Ishikawa (cell line): ENCODE measurements around the gene ADAMTSL1.

Source experiments
- CEBPB ChIP-seq: IDR thresholded peaks from 2 replicates; pipeline ENCODE4 v1.6.1; 2012
- CREB1 ChIP-seq: IDR thresholded peaks from 2 replicates; pipeline ENCODE4 v1.6.1; 2012; ENCODE audit warnings: low read depth
- EGR1 ChIP-seq: IDR thresholded peaks from 2 replicates; pipeline ENCODE4 v1.6.1; 2012
- EP300 ChIP-seq: IDR thresholded peaks from 2 replicates; pipeline ENCODE4 v1.6.1; 2012; ENCODE audit warnings: borderline replicate concordance
- FOXM1 ChIP-seq: IDR thresholded peaks from 2 replicates; pipeline ENCODE4 v1.6.1; 2012; ENCODE audit warnings: low read depth, borderline replicate concordance
- MAX ChIP-seq: IDR thresholded peaks from 2 replicates; pipeline ENCODE4 v1.6.1; 2012
- NFIC ChIP-seq: IDR thresholded peaks from 2 replicates; pipeline ENCODE4 v1.6.1; 2012
- RAD21 ChIP-seq: IDR thresholded peaks from 2 replicates; pipeline ENCODE4 v1.6.1; 2012; ENCODE audit warnings: low read depth
- REST ChIP-seq: IDR thresholded peaks from 2 replicates; pipeline ENCODE4 v1.6.1; 2012; ENCODE audit warnings: low read depth, mild to moderate bottlenecking
- TAF1 ChIP-seq: IDR thresholded peaks from 2 replicates; pipeline ENCODE4 v1.6.1; 2012; ENCODE audit warnings: low read depth, mild to moderate bottlenecking
- TCF12 ChIP-seq: IDR thresholded peaks from 2 replicates; pipeline ENCODE4 v1.6.1; 2012; ENCODE audit warnings: low read depth
- TEAD4 ChIP-seq: IDR thresholded peaks from 2 replicates; pipeline ENCODE4 v1.6.1; 2012
- USF1 ChIP-seq: IDR thresholded peaks from 2 replicates; pipeline ENCODE4 v1.6.1; 2012
- YY1 ChIP-seq: IDR thresholded peaks from 2 replicates; pipeline ENCODE4 v1.6.1; 2012; ENCODE audit warnings: low read depth
- ZBTB7A ChIP-seq: IDR thresholded peaks from 2 replicates; pipeline ENCODE4 v1.6.1; 2012; ENCODE audit warnings: low read depth

The ADAMTSL1 gene

GRCh38 chr9:18678821-18679590, 205.1 kb downstream of the ADAMTSL1 start:
- TF ChIP-seq EGR1 (no peak), TCF12 (no peak), REST (no peak), TEAD4 (no peak), CEBPB (no peak), TAF1 (no peak), FOXM1 (no peak), USF1 (no peak), YY1 (no peak), ZBTB7A (no peak), NFIC (no peak)

- TF ChIP-seq TAF1: no peak
- TF ChIP-seq FOXM1: no peak
- TF ChIP-seq NFIC: no peak
- no peak for TF ChIP-seq USF1
- TF ChIP-seq REST: no peak
- TF ChIP-seq CEBPB: no peak
- TF ChIP-seq RAD21: no peak
- no peak for TF ChIP-seq TEAD4
- TF ChIP-seq CREB1: no peak
- no peak for TF ChIP-seq TCF12
Observed at GRCh38 chr9:18682907-18683306, 209.0 kb downstream of the ADAMTSL1 start.

- TF ChIP-seq TAF1 (no peak), CREB1 (no peak), ZBTB7A (no peak), YY1 (no peak), TCF12 (no peak), FOXM1 (no peak), USF1 (no peak), TEAD4 (no peak), REST (no peak), EGR1 (no peak), MAX (no peak), EP300 (no peak), CEBPB (no peak), NFIC (no peak), RAD21 (no peak)
Observed at GRCh38 chr9:18683312-18683711, 209.4 kb downstream of the ADAMTSL1 start.

- TF ChIP-seq EGR1 (no peak), NFIC (no peak), TCF12 (no peak), EP300 (no peak), MAX (no peak), CREB1 (no peak), FOXM1 (no peak), REST (no peak), TAF1 (no peak), YY1 (no peak), CEBPB (no peak), TEAD4 (no peak), ZBTB7A (no peak), RAD21 (no peak)
Observed at GRCh38 chr9:18683851-18684250, 209.9 kb downstream of the ADAMTSL1 start.
